Activated CD8-positive, alpha-beta memory T cell treated with anti-CD3 and anti-CD28 coated beads for 24 hours (primary cell): ENCODE results near the gene RPTOR.
"Not testable (repeated sequence)": the region's sequence is repeated elsewhere in the genome, so short reads cannot be mapped to it uniquely, and the experiment has no call there.

ENCODE experiments used
- DNase-seq: peaks from one replicate; pipeline ENCODE4 v3.0.0-alpha.2; 2020

The RPTOR gene

DNA sequence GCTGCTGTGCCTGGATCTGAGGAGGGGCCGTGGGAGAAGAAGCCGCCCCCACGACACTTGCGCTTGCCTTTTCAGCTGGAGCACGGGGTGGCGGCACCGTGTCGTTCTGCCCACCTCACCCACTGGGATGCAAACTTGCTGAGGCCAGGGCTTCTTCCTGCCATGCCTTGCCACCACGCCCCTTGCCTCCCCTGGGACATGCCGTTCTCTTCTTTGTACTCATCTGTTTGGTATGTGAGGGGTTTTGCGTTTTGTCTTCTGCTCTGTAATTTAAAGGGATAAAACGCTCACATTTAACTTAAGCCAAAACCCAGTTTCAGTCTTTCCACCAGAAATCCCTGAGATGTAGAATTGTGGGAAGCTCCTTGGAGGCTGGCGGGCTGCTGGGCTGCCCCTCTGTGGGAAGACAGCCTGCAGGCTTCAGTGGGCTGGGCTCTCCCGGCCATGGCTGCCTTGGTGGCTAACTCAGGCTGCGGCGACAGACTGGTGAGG, 180.2 kb downstream of the RPTOR start:
- DNase-seq = peak; percentile 37

DNA sequence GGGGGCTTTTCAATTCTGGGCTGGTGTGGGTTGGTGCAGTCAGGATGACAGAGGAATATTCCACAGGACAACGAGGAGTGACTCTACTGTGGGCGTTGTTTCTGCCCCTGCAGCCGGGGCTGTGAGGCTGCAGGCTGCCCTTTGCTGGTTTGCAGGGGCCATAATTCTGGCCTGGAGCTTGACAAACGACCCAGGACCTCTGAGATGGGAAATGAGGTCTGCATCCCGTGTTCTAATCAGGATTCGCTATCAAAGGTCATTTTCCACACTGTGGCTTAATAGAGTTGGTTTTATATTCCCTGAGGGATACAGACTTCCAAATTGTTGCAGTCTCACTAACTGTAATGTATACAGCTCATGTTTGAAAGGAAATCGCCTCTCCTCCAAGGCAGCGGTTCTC, 180.9 kb downstream of the RPTOR start:
- no peak for DNase-seq

GRCh38 chr17:80726558-80727408, 182.1 kb downstream of the RPTOR start:
- DNase-seq = peak; percentile 21

- DNase-seq = peak; percentile 37
Observed at GRCh38 chr17:80727409-80727755, 182.7 kb downstream of the RPTOR start.

- DNase-seq = no peak
Observed at GRCh38 chr17:80729016-80729415, 184.4 kb downstream of the RPTOR start.

GRCh38 chr17:80729761-80730160, 185.1 kb downstream of the RPTOR start:
- peak; percentile 44 for DNase-seq

DNA sequence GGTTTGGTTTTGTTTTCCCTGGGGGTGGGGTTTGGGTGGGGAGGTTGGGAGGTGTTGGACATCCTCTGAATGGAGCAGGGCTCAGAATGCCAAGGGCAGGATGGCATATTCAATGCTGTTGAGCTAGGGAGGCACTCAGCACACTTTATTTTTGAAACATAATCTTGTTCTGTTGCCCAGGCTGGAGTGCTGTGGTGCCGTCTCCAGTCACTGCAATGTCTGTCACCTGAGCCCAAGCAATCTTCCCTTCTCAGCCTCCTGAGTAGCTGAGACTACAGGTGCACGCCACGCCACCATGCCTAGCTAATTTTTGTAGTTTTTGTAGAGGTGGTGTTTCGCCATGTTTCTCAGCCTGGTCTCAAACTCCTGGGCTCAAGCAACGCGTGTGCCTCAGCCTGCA, 186.1 kb downstream of the RPTOR start:
- DNase-seq = peak; percentile 51

DNA sequence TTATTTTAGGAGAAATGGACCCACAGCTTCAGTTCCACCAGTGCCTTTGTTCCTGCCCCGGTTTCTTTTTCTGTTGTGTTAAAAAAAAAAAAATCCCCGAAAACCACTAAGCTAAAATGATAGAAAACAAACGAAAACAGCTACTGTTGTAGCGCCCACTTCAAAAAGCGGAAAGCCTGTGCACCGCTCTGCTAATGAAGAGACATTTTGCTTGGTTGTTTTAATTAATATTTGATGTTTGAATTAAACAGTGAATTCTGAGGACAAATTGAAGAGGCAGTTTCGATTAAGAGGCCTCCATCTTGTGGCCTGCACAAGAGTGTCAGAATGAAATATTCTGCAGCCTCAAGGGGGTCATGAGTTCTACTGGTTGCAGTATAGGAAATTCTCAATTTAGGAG, 186.7 kb downstream of the RPTOR start:
- peak; percentile 55 for DNase-seq

- no peak for DNase-seq
Observed at GRCh38 chr17:80732268-80732667, 187.6 kb downstream of the RPTOR start.

DNA sequence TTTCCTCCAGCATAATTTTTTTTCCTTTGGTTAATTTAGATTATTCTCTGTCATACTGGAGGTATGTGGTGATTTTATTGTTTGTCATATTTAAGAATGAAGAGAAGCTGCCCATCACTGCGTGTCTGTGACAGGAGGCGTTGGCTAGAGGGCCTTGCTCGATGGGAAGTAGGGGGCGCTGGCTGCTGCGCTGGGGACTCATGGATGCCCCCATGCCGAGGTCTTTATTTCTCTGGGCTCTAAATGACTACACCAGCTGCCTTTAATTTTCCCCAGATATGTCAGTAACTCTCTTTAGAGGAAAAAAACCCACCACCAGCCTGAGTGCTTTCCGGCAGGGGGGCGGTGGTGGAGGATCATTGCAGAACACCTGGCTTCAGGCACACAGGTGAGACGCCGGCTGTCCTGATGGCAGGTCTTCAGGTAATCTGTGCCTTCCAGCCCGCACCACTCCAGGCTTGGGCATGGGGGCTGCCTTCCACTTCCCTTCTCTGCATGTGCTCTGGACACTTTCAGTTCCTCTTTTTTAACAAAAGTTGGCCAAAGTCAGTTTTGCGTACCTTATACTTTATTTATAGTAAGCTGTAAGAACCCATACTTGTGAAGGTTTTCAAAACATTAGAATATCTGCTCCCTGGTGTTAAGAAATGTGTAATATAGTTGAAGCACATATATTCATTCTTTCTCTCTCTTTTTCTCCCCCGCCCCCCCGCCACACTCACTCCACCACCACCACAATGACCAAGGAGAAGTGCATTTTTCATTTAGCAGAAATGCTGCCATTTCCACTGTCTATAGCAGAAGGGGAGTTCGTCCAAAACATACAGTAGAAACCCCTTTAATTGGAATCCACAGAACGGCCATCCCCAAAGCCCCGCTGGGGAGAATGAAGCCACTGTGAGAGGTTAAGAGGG, 192.7 kb downstream of the RPTOR start:
- no peak for DNase-seq

DNA sequence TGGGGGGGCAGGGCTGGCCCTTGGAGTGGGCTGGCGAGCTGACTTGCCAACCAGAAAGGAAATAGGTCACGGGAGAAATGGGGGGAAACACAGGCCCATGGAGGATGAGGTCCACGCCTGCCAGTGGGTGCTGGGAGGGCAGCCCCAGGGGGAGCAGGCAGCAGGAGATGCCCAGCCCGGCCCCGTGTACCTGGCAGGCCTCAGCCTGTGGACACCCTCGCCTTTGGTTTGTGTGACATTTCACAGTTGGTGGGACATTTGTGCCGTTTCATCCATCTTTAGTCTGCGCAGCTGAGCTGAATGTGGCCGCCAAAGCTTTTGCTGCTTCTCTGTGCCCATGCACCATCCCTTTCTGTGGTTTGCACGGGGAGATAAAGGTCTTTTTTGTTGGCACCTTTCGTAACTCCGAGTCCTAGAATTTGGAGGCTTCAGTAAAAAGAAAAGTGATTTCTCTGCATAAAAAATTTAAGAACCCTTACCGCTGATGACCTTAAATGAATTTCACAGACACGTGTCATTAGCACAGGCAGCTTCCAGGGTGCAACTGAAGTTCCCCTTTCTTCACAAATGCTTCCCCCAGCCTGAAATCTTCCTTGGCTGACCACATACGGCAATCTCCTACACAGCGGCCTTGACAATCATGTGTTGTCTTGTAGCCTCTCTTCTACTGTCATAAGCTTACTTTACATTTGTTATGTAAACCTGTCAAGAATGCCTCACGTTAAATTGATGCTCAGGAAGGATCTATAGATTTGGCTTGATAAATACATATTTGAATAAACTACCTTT, 193.6 kb downstream of the RPTOR start:
- DNase-seq = no peak

DNA sequence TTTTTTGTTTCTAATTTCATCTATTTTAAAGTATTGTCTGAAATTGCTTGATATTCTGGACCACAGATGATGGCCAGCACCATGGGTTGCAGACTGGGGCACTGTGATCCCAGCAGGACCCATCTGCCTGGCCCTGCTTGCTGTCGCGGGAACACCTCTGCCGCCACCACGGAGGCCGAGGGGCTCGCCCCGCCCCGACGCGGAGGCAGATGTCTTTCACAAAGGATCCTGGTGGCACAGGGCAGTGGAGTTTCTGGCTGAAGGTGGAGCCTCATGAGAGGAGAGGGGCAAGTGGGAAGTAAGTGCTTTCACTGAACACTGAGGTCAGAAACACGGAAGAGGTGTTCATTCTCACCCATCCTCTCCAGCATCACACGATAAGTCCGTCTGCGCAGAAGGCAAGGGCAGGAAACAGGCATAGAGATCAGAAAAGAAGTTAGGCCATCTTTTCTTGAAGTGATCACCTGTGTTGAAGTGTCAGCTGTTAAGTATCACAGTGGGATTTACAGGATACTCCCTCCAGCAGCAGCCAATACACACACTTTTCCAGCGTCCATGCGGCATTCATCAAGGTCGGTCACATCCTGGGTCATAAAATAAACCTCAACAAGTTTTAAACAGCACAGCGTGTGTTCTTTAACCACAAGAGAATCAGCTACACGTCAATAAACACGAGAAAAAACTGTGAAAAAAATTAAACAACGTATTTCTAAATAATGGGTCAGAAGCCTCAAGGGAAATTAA, 194.5 kb downstream of the RPTOR start:
- DNase-seq = peak; percentile 54

DNA sequence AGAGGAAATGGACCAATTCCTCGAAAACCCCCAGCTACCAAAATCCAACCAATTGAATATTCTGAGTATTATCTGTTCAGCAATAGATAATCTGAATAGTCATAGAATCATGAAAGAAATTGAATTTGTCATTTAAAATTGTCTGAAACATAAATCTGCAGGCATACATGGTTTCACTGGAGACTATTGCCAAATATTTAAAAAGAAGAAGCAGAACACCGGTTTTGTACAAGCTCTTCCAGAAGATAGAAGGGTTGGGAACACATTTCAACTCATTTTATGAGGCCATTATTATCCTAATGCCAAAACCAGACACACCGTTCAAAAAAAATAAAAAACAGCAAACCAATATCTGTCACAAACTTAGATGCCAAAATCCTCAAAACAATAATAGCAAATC, 195.5 kb downstream of the RPTOR start:
- DNase-seq = no peak

DNA sequence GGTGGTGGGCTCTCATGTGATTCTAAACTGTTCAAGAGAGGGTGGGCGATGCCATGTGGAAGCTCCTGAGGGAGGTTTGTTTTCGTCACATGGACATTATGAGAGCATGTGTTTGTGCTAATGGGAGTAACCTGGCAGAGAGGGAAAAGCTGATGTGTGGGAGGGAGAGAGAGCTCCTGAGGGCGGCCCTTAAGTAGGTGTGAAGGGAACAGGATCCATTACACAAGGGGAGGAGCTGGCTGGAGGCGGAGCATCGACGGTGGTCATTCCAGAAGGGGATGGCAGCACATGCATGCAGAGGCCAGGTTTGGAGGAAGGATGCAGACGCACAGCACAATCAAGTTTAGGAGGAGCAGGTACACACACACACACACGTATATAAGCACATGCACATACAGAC, 197.5 kb downstream of the RPTOR start:
- DNase-seq = peak; percentile 50

- peak; percentile 37 for DNase-seq
Observed at GRCh38 chr17:80742581-80743180, 198.0 kb downstream of the RPTOR start.

- DNase-seq = peak; percentile 59
Observed at GRCh38 chr17:80743181-80743771, 198.6 kb downstream of the RPTOR start.

- not testable (repeated sequence) for DNase-seq
Observed at GRCh38 chr17:80743973-80744372, 199.3 kb downstream of the RPTOR start.

DNA sequence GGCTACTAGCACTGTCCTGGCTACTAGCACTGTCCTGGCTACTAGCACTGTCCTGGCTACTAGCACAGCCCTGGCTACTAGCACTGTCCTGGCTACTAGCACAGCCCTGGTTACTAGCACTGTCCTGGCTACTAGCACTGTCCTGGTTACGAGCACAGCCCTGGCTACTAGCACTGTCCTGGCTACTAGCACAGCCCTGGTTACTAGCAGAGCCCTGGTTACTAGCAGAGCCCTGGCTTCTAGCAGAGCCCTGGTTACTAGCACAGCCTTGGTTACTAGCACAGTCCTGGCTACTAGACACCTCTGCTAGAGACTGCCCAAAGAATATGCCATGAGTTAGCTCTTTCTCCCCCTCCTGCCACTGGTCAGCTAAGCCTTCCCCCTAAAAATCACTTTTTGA, 200.1 kb downstream of the RPTOR start:
- DNase-seq = peak; percentile 42

DNA sequence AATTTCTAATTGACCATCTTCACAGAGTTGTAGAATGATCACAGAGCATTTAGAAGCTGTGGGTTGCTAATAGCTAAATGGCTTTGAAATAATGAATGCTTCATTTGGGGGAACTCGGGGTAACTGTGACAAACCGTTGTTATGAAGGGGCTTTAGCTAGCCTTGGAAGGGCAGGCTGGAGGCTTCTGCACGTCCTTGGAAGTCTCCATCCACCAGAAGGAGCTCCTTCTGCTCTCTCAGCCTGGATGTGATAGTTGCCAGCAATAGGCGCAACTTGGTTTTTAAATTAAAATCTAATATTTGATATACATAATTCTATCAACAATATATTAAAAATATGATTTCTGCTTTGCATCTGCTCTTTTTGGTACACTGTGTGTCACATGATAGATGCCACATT, 200.5 kb downstream of the RPTOR start:
- no peak for DNase-seq

DNA sequence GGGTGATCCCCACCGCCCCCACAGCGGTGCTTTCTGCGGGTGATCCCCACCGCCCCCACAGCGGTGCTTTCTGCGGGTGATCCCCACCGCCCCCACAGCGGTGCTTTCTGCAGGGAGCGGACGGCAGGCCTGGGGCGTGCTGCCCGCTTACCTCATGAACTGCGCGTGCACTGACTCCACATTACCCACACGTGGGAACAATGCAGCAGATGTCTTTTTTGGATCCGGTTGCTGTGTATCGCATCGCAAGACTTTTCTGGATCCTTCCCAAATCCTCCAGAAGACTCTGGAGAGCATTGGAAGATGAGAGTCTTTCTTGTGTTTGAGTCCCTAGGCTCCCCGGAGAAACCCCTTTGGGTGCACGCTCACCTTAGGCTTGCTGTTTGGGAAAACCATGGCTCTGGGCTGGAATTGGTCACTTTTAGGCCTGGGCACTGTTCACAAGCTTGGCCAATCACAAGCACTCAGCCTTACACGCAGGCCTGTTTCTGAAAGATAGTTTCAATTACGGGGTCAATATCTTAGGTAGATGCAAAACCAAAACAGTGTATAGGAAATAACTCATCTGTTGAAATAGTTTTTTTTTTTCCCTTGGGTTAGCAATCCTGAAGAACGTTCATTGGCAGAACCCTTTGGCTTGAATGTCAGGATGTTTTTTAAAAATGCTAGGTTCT, 201.8 kb downstream of the RPTOR start:
- DNase-seq = peak; percentile 64

GRCh38 chr17:80747469-80747868, 202.8 kb downstream of the RPTOR start:
- no peak for DNase-seq
